NCI-H510A treated with DMSO at 0.1 percent for 48 hours (cell line): Measurements from ENCODE around the gene KRT5.

Experiments
- DNase-seq: peaks from one replicate; lab custom pipeline; 2025; lab: John Stamatoyannopoulos, UW

Gene KRT5

DNA sequence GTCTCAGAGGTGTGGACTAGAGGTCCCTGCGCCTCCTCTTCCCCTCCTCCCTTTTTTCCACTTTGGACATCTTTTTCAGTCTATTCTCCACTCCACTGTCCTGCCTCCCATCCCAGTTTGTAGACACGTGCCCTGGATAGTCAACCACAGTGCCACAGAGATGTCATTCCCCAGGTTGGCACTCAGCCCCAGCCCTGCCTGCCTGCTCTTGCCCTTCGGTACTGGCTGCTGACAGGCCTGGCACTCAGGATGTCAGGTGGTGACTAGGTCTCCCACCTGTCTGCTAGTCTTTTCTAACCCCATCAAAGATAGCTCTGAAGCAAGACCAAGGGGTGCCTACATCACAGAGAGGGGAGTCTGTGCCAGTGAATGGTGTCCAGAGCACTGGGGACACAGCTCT lies 16.9 kb upstream of the KRT5 start:
- no peak for DNase-seq

DNA sequence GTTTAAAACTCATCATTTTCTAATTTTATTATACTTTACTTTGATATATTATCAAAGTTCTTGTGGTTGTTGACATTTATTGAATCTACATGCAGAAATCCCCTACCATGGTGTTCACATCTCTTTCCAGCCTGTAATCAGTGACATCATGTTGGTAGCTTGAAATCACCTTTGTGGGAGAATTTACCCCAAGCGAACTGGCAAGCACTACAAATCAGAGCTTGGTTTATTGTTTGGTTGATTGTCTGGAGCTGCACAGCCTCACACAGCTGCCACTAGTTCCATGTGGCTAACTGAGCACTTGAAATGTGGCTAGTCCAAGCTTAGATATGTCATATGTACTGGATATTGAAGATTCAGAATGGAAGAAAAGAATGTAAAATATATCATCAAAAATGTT lies 15.4 kb upstream of the KRT5 start:
- no peak for DNase-seq

DNA sequence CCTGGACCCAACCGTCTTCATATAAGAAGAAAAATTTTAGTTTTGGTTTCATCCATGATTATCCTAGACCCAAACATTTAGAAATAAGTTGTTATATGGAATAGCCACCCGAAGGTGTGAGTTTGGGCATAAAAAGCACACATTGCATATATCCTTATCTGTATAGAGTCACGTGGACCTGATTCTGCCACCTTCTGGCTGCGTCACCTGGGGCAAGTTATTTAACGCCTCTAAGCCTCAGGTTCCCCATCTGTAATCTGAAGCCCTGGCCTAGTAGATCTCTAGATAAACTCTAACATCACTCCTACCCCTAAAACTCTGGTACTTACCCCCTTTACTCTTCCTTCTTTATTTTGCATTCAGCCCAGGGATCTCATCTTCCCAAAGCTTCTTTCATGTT lies 14.3 kb upstream of the KRT5 start:
- DNase-seq: no peak

DNA sequence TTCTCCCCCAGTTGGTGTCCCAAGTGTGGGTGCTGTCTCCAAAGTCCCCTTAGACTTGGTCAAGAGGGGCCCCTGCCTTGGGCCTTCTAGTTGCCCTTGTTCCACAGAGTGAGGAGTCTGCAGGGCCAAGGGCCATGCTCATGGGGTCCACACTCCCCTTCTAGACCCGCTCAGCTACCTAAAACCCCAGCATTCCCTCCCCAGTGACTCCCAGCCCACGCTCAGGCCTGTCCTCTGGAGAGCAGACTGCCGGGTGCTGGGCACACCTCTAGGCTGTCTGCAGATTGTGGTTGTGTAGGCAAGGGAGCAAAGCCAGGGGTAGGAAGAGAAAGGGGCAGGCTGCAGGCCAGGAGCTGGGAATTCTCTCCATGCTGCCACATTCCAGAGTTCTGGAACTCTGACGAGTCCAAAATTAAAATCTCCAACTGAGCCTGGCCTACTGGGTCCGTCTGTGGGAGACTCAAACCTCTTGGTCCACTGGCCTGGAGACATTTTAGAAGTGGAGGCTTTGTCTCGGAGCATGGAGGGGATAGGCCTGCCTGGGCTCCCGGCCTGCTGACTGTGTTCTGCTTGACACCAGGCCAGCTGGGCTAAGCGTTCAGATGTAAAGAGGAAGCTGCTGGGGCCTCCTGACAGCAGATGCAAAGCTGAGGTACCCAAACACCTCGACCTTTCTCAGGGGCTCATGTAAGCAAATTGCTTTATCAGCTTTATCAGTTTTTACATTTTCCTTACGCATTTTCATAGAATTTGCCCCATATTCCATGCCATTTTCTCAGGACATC lies 13.7 kb upstream of the KRT5 start:
- no peak for DNase-seq

DNA sequence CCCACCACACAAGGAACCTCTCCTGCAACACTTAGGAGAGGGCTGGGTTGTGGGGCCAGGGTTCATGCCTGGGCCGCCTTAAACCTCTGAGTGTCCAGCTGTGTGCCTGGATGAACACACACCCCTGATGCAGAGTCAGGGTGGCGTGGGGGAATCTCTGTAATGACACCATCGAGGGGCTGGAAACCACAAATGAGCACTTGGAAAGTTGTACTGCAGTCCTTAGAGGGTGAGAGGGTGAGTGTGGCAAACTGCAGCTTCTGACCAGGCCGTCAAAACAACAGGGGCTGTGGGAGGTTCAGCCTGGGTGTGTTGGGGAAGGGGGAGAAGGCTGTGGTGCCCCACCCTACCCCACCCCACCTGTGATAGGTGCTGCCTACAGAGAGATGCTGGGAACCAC lies 12.4 kb upstream of the KRT5 start:
- no peak for DNase-seq

DNA sequence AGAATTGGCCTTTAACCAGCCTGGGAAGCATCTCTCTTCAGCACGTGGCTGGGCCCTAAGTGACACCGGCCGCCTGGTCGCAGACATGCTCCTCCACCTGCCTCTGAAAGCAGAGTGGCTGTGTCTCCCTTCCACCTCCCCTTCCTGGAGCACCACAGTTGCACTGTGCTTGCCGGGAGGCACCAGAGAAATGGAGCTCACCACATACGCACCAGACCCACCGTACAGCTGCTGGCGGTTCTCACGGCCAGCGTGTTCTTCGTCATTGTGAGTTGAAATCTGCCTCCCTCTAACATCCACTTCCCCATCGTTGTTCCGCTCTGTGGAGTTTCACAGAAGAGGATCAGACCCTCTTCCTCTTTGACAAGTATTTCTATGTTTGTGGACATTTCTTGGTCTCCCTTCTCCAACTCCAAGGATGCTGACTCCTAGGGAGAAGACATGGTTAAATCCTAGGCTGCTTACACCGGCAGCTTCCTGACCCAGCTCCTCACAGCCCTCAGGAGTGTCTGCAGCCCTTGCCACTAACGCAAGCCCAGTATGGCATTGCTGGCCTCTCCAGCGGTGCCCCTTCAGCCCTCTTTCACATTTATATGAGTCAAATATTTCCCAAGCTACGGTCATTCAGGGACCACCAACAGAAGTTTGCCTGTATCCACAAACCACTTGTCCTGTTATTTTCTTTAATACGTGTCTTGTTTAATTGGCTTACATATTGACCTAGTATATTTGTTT lies 11.5 kb upstream of the KRT5 start:
- DNase-seq: no peak

DNA sequence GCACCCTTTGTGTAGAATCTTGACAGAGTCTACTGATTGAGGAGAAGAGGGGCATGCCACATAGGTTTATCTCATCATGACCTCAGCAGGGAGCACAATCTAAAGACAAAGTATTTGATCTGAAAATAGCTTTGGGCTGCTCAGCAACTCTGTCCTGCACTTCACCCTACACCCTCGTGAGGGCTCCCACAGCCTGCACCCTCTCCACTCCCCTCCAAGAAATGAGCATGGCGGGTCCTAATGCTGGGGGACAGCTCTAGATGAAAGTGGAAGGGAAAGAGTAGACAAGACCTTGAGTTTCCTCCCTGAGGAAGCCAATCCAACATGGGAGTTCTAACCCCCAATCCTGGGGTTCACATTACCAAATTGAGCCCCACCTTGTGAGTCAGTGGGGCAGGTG lies 10.7 kb upstream of the KRT5 start:
- DNase-seq: no peak

DNA sequence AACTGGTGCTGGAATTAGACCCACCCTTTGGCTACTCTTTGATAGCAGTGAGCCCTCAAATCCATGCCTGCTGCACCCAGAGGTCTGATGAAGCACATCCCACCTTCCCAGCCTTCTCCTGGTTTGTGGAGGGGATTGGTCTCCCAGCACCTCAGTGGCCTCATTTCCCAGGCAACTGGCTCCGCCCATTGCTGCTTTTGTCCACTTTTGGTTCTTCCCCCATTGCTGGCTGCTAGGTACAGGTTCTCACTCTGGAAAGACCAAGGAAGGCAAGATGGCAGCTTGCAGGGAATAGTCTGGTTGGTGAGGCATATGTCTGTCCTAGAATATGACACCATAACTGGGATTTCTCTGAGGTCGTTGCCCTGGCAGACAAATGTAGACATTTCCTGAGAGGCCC lies 10.2 kb upstream of the KRT5 start:
- DNase-seq: no peak

DNA sequence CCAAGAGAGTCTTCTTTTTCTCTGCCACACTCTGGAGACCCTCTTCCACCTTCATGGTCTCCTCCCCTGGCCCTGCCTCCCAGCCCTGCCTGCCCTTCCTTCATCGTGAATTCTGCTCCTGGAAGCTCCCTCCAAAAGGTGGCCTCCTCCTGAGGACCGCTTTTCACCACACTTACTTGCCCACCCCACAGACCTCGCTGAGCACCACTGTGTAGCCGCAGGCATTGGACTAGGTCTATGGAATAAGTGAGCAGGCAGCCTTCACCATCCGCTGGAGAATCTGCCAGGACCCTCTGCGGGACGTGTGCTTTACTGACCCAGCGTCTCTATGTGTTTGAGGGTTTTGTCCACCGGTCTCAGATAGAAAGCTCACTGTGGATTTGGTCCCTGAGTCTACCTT lies 9.7 kb upstream of the KRT5 start:
- DNase-seq: no peak

DNA sequence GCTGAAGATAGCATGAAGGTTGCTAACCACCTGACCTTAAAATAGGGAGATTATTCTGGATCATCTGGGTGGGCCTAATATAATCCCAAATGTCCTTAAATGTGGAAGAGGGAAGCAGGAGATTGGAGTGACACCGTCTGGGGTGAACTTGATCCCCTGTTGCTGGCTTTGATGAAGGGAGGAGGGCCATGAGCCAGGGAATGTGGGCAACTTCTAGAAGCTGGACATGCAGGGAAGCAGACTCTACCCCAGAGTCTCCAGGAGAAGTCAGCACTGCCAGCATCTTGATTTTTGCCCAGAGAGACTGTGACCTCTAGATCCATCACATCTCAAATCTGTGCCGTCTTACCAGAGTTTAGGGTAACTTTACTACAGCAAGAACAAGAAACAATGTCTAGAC lies 9.2 kb upstream of the KRT5 start:
- no peak for DNase-seq

DNA sequence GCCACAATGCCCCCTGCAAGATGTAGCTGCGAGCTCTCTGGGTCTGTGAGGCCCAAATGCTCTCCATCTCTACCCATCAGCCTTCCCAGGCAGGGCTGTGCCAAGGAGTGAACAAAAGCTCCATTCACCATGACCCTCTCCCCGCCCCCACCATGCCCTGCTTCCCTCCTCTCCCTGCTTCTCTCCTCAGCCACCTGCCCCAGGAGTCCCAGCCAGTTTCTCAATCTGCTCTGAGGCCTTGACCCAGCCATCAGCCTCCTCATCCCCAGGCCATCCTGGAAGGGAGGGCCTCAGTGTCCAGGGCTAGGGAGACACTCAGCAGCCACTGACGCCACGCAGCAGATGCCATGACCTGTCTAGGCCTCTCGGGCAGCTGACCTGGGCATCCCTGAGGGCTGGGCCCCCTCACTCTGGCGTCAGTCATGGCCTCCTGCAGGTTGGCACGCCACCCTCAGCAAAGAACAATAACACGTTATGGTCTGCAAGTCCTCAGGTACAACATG lies 8.5 kb upstream of the KRT5 start:
- no peak for DNase-seq

DNA sequence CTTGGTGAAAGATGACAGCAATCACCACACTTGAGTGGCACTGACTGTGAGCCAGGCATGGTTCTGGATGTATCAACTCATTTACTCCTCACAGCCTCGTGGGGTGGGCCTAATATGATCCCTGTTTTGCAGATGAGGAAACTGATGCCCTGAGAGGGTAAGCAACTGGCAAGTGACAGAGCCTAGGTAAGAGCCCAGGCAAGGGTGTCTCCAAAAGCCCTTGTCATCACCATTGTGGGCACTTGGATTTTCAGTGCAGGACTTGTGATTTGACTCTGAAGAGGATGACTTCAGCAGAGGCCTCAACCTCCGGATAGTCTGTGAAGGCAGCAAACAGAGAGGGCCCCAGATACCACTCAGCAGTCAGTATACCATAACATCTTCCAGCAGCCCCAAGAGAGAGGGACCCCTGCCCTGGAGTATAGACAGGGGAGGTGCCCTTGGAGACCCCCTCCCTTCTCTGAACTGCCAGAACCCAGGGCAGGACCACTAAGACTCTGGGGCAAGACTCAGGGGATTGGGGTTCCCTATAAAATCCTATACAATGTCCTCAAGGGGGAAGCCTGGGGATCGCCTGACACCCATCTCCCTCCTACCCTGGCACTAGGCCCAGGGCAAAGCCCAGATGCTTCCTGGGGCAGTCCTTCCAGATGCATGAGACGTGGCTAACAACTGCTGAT lies 7.1 kb upstream of the KRT5 start:
- DNase-seq: no peak

DNA sequence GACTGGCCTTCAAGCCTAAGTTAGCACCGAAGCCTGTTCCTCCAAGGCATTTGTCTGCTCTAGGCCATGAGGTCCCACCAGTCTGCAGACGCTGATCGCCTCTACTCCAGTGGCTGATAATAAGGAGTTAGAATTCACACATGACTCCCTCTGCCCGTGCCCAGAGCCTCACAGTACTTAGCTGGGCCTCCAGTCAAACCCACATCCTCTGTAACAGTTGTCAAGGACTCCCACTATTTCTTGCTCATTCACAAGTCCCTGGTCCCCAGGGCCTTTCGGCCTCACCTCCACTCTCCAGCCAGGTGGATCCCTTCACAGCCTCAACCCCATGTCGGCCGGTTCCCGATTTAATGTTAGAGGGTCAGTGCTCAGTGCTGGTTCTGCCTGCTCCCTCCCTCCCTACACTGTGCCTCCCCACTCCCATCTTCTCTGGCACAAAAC lies 6.3 kb upstream of the KRT5 start:
- DNase-seq: no peak

DNA sequence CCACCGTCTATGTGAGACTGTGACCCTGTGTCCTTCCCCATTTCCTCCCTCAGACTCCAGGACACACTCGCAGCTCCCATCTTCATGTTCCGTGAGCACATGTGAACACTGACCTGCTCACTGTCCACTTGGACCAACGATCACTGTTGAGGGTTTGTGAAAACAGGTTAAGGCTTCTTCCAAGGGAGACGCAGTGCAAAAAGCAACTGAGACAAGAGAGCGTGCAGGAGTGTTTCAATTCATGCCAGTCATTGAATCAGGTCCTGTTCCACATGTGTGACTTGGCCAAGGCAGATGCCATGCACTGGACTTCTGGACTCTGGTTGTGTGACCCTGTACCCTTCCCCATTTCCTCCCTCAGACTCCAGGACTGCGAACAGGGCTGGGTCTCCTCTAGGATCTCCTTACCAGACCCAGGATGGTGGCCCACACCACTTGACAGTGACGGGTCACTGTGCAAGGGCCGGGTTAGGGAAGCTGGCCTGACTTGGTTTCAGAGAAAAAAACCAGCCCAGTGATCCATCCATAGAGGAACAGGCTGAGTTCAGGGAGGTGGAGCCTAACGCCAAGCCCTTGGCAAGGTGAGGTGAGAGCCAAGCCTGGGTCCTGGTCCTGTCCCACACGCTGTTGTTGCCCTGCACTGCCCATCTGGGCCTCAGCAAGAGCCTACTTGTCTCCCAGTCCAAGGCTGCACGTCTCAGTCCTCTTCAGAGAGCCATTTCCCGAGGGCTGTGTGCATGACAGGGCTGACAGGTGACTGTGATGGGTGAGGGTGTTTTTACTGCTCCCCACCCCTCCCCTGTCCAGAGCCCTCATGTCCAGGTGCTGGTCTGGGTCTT lies 5.7 kb upstream of the KRT5 start:
- no peak for DNase-seq

DNA sequence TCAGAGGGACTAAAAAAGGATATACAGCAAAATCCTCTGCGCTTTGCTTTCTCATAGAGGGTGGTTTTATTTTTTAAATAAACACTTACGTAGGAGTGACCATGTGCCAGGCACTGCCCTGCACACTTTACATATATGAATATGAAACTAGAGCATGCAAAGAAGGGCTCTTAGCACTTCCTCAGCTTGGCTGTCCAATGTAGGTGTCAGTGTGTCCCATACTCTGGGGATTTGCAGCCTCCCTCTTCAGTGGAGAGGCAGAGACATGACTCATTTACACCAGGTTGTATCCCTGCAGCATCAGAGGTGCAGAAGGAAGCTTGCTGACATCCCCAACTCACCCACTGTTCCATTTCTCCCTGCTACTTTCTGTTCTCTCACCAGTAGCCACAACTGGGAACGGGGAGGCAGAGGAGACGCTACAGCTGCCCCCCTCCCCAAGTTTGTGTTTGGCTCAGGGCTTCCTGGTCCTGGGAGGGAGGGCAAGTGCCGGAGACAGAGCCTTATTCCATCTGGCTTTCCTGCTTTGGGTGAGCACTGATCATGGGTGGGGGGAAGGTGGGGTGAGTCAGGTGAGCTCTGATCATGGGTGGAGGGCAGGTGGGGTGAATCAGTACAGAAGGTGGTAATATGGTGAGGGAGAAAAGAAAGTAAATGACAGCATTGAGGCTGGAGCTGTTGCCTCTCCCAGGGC lies 4.9 kb upstream of the KRT5 start:
- no peak for DNase-seq

DNA sequence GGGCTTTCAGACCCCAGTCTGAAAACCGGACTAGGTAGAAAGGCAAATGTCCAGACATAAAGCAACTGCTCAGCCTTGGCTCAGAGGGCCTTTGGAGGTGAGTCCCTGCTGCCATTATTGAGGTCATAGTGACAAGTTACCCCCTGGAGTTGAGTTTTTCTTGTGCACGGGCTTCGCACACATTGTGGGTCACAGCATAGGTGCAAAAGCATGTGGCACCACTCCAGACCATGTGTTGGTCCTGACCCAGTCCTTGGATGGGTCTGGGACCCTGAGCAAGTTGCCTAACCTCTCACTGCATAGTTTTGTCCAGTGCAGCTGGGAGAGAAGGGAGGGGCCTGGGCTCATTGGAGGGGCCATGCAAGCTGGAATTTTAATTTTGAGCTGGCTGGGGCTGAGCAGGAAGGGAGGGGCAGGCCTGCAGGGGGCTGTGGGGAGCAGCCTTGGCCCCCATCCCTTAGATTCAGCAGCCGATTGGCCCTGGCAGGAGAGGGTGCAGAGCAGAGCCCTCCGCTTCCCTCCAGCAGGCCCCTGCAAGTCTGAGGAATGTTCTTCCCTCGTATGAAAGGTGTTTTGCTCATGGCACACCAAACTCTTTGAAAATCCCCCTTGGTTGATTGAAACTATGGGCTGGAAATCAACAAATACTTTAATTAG lies 4.2 kb upstream of the KRT5 start:
- DNase-seq: no peak

DNA sequence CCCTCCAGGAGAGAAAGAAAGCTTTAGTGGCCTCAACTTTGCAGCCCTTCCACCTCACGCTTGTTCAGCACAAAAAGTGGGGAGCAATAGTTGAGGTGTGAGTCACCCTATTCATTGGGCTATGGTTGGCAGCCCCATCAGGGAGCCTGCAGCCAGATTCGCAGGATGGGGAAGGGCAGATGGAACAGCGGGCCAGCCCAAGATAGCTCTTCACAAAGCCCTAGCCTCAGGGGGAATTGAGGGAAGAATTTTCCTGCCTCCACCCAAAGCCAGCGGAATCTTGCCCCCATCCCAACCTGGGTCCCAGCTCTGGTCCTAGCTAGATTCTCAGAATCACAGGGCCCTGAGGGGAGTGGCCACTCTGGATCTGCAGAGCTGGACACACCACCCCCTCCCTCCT lies 3.6 kb upstream of the KRT5 start:
- DNase-seq: no peak

DNA sequence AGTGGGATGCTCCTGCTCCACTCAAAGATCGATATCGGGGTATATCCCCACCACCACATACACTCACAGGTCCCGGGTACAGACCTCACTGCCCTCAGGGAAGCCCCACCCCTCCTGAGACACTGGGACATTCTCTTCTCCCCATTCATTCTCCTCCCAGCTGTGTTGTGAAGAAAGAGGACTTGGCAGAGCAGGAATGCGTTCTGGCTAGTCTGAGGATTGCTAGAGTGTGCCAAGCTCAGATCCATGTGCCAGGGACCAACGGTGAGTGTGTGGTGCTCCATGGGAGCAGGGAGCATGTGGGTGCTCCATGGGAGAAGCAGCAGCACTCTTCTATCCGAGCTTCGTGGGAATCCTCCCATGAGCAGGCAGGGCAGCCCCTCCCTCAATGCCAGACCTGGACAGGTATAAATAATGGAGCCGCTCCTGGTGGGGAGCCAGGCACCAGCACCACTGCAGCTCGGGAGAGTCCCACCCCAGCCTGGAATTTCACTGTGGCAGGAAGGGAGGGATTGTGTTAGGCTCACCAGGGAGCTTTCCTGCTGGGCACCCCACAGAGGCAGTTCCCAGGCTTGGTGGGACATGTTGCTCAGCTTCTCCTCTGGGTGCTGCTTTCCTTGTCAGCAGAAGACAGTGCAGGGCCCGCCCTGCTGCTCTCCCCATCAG lies 2.3 kb upstream of the KRT5 start:
- no peak for DNase-seq

DNA sequence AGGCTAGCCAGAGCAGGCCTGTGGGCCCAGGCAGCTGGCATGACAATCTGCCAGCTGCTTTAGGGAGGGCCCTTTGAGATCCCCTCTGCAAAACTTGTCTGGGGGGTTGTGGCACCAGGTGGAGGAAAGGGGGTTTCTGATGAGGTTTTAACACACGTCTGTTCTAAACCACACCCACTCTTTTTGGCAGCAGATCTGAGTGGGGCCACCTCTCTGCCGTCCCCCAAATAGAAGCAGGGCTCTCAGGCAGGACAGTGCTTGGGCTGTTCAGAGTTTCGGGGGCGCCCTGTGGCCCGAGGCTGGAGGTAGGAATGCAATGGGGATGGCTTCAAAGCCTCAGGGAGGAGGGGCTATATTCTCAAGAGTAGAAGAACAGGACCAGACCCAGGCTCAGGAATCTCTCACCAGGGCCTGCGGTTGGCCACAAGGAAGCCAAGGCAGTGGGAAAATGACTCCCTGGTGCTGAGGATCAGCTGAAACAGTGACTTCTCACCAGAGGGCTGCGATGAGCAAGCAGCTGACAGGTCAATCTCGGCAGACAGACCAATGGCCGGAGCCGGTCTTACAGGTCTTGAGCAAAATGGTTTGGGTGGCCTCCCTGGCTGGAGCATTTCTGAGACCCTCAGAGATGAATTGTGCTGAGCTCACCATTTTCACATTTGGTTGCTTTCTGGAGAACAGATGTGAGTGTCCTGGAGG lies 1.5 kb upstream of the KRT5 start:
- no peak for DNase-seq

DNA sequence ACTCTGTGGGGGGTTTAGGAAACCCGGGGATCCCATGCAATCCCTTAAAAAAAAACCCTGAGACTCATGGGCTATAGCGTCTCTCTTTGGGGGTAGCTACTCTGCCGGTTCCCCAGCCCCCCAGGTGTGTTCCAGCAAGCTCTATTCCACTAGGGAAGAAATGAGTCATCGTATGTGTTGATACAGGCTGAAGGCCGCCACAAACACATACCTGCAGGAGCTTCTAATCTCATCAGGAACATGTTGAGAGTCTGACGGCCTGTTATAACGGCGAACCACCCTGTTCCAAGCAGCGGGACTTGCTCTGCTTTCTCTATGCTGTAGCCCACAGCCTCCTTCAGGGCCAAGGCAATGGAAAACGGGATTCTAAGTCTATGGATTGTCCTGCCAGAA lies 977 bp upstream of the KRT5 start:
- DNase-seq: no peak
